22Rv1 (cell line): Measurements from ENCODE around the gene AANAT.

ENCODE experiments used
- CTCF ChIP-seq: fragments of 450-650 bp; IDR thresholded peaks from 2 replicates; pipeline ENCODE4 v1.5.1; 2017; ENCODE audit warnings: mild to moderate bottlenecking
- ZFX ChIP-seq: fragments of 450-650 bp; IDR thresholded peaks from 2 replicates; pipeline ENCODE4 v1.6.1; 2017; ENCODE audit warnings: antibody characterized with exemption, borderline replicate concordance

GRCh38 chr17:76515274-76515949 is 48.0 kb downstream of the AANAT start:
- TF ChIP-seq CTCF: no peak
- TF ChIP-seq ZFX: no peak
